Measurements from ENCODE around the gene COL9A3. TPM values are rescaled to one million over a fixed set of nuclear protein-coding genes. Genes with fewer than 3 reads are reported as not detected.

The COL9A3 gene
- total RNA-seq, 1 experiment from 2014 or later = 46.6 TPM

GRCh38 chr20:62799873-62800272, 17.0 kb upstream of the COL9A3 start:
- intact Hi-C loops (cut with micrococcal nuclease; ENCODE audit: unreplicated experiment) = loop anchor here (10.0 kb wide), 1 partner anchor 325 kb away; the partner anchor contains the start of gene GATA5
- in situ Hi-C loops (cut with HindIII; ENCODE audit: low pct_unique_long_range_greater_than_20kb, low sequenced_read_pairs) = no loop called here
- Histone ChIP-seq H3K4me1 (ENCODE audit: control insufficient read depth, insufficient read depth, low read length) (peaks cover 20% of the 10 kb centered on the region), H3K27ac (ENCODE audit: low read length) (no peak overlapping the region), H3K36me3 (ENCODE audit: control insufficient read depth, insufficient read depth, low read length) (peaks cover 4% of the 10 kb centered on the region), H3K4me3 (ENCODE audit: low read depth in 2 of 2, low read length in 2 of 2) (no peak overlapping the region), H3K27me3 (ENCODE audit: control insufficient read depth, insufficient read depth, low read length) (no peaks in the 10 kb centered on the region), H3K9me3 (ENCODE audit: control insufficient read depth, insufficient read depth, low read depth, low read length) (no peaks in the 10 kb centered on the region)
- no peak for ATAC-seq
- no TSS peak for BruUV-seq (replicated peaks)
- ChIA-PET POLR2A (no interaction called here), CTCF (no interaction called here)
- TF ChIP-seq CTCF (IDR thresholded peaks at IDR 0.05) = no peak
- TF ChIP-seq POLR2AphosphoS5 (IDR thresholded peaks at IDR 0.05; ENCODE audit: low read depth, low read length) = no peak
- TF ChIP-seq SIN3A (IDR thresholded peaks at IDR 0.05; ENCODE audit: borderline replicate concordance, insufficient read depth, low read depth, low read length) = no peak
- TF ChIP-seq TCF7L2 (IDR thresholded peaks at IDR 0.05; ENCODE audit: low read depth, low read length) = no peak
- no peak for TF ChIP-seq REST (IDR thresholded peaks at IDR 0.05; ENCODE audit: insufficient read depth in 1 of 2, low read depth in 2 of 2, low read length in 1 of 2)
- no peak for DNase-seq (ENCODE audit: low read depth, low spot score)

- no TSS peak for BruUV-seq (replicated peaks)
- H3K9me3 ChIP-seq (ENCODE audit: control insufficient read depth, insufficient read depth, low read depth, low read length) = no peaks in the 10 kb centered on the region
- no peak overlapping the region for H3K4me3 ChIP-seq (ENCODE audit: low read depth in 2 of 2, low read length in 2 of 2)
- in situ Hi-C loops (cut with HindIII; ENCODE audit: low pct_unique_long_range_greater_than_20kb, low sequenced_read_pairs) (no loop called here), intact Hi-C loops (cut with micrococcal nuclease; ENCODE audit: unreplicated experiment) (no loop called here)
- peaks cover 20% of the 10 kb centered on the region for H3K4me1 ChIP-seq (ENCODE audit: control insufficient read depth, insufficient read depth, low read length)
- H3K27me3 ChIP-seq (ENCODE audit: control insufficient read depth, insufficient read depth, low read length) = no peaks in the 10 kb centered on the region
- POLR2A ChIA-PET = no interaction called here
- peaks cover 5% of the 10 kb centered on the region for H3K36me3 ChIP-seq (ENCODE audit: control insufficient read depth, insufficient read depth, low read length)
- no peak for DNase-seq (ENCODE audit: low read depth, low spot score)
- CTCF ChIA-PET = no interaction called here
- no peak for ATAC-seq
- no peak for TF ChIP-seq POLR2AphosphoS5 (IDR thresholded peaks at IDR 0.05; ENCODE audit: low read depth, low read length)
- TF ChIP-seq TCF7L2 (IDR thresholded peaks at IDR 0.05; ENCODE audit: low read depth, low read length) = no peak
- no peak for TF ChIP-seq REST (IDR thresholded peaks at IDR 0.05; ENCODE audit: insufficient read depth in 1 of 2, low read depth in 2 of 2, low read length in 1 of 2)
- no peak for TF ChIP-seq CTCF (IDR thresholded peaks at IDR 0.05)
- no peak for TF ChIP-seq SIN3A (IDR thresholded peaks at IDR 0.05; ENCODE audit: borderline replicate concordance, insufficient read depth, low read depth, low read length)
- H3K27ac ChIP-seq (ENCODE audit: low read length) = no peak overlapping the region
Observed at GRCh38 chr20:62800314-62801259, 16.3 kb upstream of the COL9A3 start.
